Tibial nerve (tissue), 4 donors: Measurements from ENCODE around the gene ZFAND2B.

Source experiments
- CTCF ChIP-seq, 5 experiments: fragments of 200-600 bp in 3 of 5; fragments of 450-650 bp in 2 of 5; sonication (generic) in 3 of 5; IDR thresholded peaks; one replicate each; pipeline ENCODE4 v1.5.1; 2016 to 2019; ENCODE audit warnings: antibody characterized with exemption in 5 of 5, mild to moderate bottlenecking in 3 of 5, moderate library complexity in 2 of 5
- EP300 ChIP-seq, 2 donors: sonication (generic); formaldehyde crosslinking; IDR thresholded peaks; one replicate each; pipeline ENCODE4 v1.6.1; 2017; ENCODE audit warnings: antibody characterized with exemption in 2 of 2, mild to moderate bottlenecking in 1 of 2
- POLR2A ChIP-seq, 2 donors: fragments of 450-650 bp; IDR thresholded peaks; one replicate each; pipeline ENCODE4 v1.6.1; 2017; ENCODE audit warnings: antibody characterized with exemption in 2 of 2, mild to moderate bottlenecking in 2 of 2, moderate library complexity in 2 of 2

DNA sequence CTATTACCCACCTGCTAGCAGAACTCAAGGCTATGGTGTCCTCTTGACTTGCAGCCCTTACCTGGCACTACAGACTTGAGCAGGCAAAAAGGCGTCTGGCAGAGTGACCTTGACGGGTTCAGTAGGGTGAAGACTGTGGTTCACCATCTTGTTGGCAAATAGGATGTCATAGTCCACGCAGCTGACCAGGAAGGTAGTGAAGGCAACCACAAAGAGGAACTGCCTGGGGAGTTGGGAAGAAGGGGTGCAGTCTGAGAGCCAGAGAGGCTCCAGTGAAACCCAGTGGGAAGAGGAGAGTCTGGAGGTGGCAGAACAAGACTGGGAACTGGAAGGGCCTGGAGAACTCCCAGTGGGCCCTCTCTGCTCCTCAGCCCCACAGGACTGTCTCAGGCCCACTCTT is 18.8 kb downstream of the ZFAND2B start:
- TF ChIP-seq CTCF (IDR thresholded peaks at IDR 0.05): no peak
- no peak for TF ChIP-seq POLR2A (IDR thresholded peaks at IDR 0.05)
- no peak for TF ChIP-seq EP300 (IDR thresholded peaks at IDR 0.05)
